Measurements from ENCODE around the gene ITGA2B.
"Not testable (repeated sequence)": the region's sequence is repeated elsewhere in the genome, so short reads cannot be mapped to it uniquely, and the experiment has no call there.

The ITGA2B gene

GRCh38 chr17:44390250-44390870, 911 bp upstream of the ITGA2B start:
- DNase-seq (ENCODE audit: low read depth), result no peak

- no peak for DNase-seq (ENCODE audit: low read depth)
Measured at GRCh38 chr17:44389723-44390202, 314 bp upstream of the ITGA2B start.

- DNase-seq (ENCODE audit: low read depth), result no peak
Measured at GRCh38 chr17:44387804-44388203, 1.6 kb downstream of the ITGA2B start.

GRCh38 chr17:44386182-44386525, 3.3 kb downstream of the ITGA2B start:
- DNase-seq (ENCODE audit: low read depth), result no peak

GRCh38 chr17:44385287-44386181, 3.9 kb downstream of the ITGA2B start:
- DNase-seq (ENCODE audit: low read depth), result peak; percentile 71

GRCh38 chr17:44384823-44385286, 4.6 kb downstream of the ITGA2B start:
- no peak for DNase-seq (ENCODE audit: low read depth)

GRCh38 chr17:44384281-44384822, 5.1 kb downstream of the ITGA2B start:
- no peak for DNase-seq (ENCODE audit: low read depth)

GRCh38 chr17:44383861-44384260, 5.6 kb downstream of the ITGA2B start:
- DNase-seq (ENCODE audit: low read depth), result no peak

GRCh38 chr17:44383363-44383762, 6.1 kb downstream of the ITGA2B start:
- no peak for DNase-seq (ENCODE audit: low read depth)

GRCh38 chr17:44382917-44383316, 6.5 kb downstream of the ITGA2B start:
- no peak for DNase-seq (ENCODE audit: low read depth)

- DNase-seq (ENCODE audit: low read depth), result no peak
Measured at GRCh38 chr17:44381810-44382305, 7.6 kb downstream of the ITGA2B start.

- no peak for DNase-seq (ENCODE audit: low read depth)
Measured at GRCh38 chr17:44380767-44381166, 8.7 kb downstream of the ITGA2B start.

- no peak for DNase-seq (ENCODE audit: low read depth)
Measured at GRCh38 chr17:44379887-44380286, 9.6 kb downstream of the ITGA2B start.

- no peak for DNase-seq (ENCODE audit: low read depth)
Measured at GRCh38 chr17:44378171-44378705, 11.2 kb downstream of the ITGA2B start.

GRCh38 chr17:44376779-44377178, 12.7 kb downstream of the ITGA2B start:
- no peak for DNase-seq (ENCODE audit: low read depth)

GRCh38 chr17:44376124-44376523, 13.3 kb downstream of the ITGA2B start:
- no peak for DNase-seq (ENCODE audit: low read depth)

GRCh38 chr17:44375196-44376017, 14.0 kb downstream of the ITGA2B start:
- DNase-seq (ENCODE audit: low read depth), result no peak

- no peak for DNase-seq (ENCODE audit: low read depth)
Measured at GRCh38 chr17:44374306-44375195, 14.9 kb downstream of the ITGA2B start.

GRCh38 chr17:44372036-44372435, 17.4 kb downstream of the ITGA2B start:
- DNase-seq (ENCODE audit: low read depth), result no peak

GRCh38 chr17:44369414-44370023, 19.9 kb downstream of the ITGA2B start:
- not testable (repeated sequence) for DNase-seq (ENCODE audit: low read depth)
